ENCODE data around the gene IZUMO1R. TPM values are rescaled to one million over a fixed set of nuclear protein-coding genes. Genes with fewer than 3 reads are reported as not detected.

The IZUMO1R gene
- total RNA-seq, 6 donors from 2014 or later: not detected

DNA sequence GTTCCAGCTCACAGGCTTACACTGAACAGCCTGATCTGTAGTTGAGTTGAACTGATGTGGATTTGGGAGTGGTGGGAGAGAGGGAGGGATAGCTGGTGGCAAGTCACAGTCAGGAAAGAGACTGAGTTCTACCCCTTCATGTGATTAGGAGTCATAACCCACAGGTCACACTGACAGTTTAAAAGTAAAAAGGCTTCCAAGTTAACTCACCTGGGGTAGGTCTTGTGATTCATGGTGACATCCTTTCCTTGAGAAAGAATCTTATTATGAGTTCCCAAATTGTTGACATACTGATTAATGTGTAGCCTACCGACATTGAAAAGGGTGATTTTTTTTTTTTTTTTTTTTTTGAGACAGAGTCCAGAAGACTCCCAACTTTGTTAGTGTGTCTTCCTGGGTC lies 5.4 kb downstream of the IZUMO1R start:
- ATAC-seq (ENCODE audit: low FRiP score in 2 of 2) (no peak), DNase-seq (no peak)
- Histone ChIP-seq H3K27ac (no peak overlapping the region), H3K9me3 (no peaks in the 10 kb centered on the region), H3K36me3 (no peaks in the 10 kb centered on the region), H3K27me3 (no peaks in the 10 kb centered on the region), H3K4me3 (no peak overlapping the region), H3K4me1 (no peaks in the 10 kb centered on the region)
- TF ChIP-seq POLR2A (IDR thresholded peaks at IDR 0.05) (no peak), POLR2AphosphoS5 (IDR thresholded peaks at IDR 0.05) (no peak), EP300 (IDR thresholded peaks at IDR 0.05) (no peak)
- TF ChIP-seq, protein P1, sequence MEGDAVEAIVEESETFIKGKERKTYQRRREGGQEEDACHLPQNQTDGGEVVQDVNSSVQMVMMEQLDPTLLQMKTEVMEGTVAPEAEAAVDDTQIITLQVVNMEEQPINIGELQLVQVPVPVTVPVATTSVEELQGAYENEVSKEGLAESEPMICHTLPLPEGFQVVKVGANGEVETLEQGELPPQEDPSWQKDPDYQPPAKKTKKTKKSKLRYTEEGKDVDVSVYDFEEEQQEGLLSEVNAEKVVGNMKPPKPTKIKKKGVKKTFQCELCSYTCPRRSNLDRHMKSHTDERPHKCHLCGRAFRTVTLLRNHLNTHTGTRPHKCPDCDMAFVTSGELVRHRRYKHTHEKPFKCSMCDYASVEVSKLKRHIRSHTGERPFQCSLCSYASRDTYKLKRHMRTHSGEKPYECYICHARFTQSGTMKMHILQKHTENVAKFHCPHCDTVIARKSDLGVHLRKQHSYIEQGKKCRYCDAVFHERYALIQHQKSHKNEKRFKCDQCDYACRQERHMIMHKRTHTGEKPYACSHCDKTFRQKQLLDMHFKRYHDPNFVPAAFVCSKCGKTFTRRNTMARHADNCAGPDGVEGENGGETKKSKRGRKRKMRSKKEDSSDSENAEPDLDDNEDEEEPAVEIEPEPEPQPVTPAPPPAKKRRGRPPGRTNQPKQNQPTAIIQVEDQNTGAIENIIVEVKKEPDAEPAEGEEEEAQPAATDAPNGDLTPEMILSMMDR (IDR thresholded peaks at IDR 0.05): no peak
- WGBS, 2 donors: 38 to 54% methylated on average over 1 of the region's 1 CpG

DNA sequence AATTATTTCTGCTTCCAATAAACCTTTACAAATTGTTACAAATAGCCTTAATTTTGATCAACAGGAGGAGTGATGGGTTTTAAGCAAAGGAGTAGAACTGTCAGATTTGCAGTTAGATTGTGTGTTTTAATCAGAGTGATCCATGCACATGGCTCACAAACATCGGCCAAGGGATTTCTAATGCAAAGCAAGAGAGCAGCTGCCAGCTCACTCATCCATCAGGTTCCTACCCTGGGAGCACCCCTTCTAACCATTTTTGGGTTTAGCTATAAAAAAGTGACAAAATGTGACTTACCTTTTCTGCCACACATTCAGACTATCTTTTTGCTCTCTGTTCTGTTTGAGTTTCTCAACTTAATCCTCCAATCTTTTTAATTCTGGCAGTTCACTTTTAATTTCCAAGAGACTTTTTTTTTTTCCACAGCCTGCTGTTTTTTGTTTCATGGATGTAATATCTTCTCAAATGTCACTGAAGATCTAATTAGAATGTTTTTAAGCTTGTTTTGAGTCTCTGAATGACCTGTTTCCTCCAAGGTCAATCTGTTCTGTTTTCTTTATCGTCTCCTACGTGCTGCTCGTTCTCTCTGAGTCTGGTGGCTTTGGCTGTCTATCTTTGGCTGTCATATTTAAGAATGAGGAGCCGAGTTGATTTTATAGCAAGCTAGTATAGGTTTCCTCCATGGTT lies 6.0 kb downstream of the IZUMO1R start:
- WGBS, 2 donors: 66 to 76% methylated on average over 5 of the region's 5 CpGs
- no peaks in the 10 kb centered on the region for H3K27me3 ChIP-seq
- DNase-seq (no peak), ATAC-seq (ENCODE audit: low FRiP score in 2 of 2) (no peak)
- no peak overlapping the region for H3K27ac ChIP-seq
- TF ChIP-seq EP300 (IDR thresholded peaks at IDR 0.05) (no peak), POLR2A (IDR thresholded peaks at IDR 0.05) (no peak), POLR2AphosphoS5 (IDR thresholded peaks at IDR 0.05) (no peak)
- TF ChIP-seq, protein P1 (IDR thresholded peaks at IDR 0.05): no peak
- H3K4me1 ChIP-seq: no peaks in the 10 kb centered on the region
- no peaks in the 10 kb centered on the region for H3K9me3 ChIP-seq
- H3K4me3 ChIP-seq: no peak overlapping the region
- H3K36me3 ChIP-seq: no peaks in the 10 kb centered on the region

DNA sequence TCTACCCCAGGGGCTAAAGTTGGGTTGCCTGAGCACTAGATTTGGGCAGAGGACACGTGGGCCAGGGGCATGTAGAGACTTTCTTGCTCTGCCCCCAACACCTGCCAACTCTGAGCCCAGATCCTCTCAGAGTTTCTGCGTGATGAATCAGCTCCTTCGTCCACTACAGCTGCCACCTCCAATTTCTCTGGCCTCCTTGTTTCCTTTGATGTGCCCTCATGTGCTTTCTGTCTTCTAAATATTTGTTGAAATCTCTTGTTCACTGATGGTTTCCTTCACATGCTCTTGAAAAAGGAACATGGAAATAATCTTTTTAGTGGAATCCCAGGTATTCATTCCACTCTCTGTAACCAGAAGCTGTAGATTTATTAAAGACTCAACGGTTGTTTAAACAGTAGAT lies 8.0 kb downstream of the IZUMO1R start:
- ATAC-seq (ENCODE audit: low FRiP score in 2 of 2): no peak
- DNase-seq: no peak

GRCh38 chr11:94314064-94314463 lies 9.7 kb downstream of the IZUMO1R start:
- H3K9me3 ChIP-seq: no peaks in the 10 kb centered on the region
- TF ChIP-seq POLR2A (IDR thresholded peaks at IDR 0.05): no peak
- no peak for TF ChIP-seq POLR2AphosphoS5 (IDR thresholded peaks at IDR 0.05)
- TF ChIP-seq, protein P1 (IDR thresholded peaks at IDR 0.05): no peak
- no peak for TF ChIP-seq EP300 (IDR thresholded peaks at IDR 0.05)
- H3K27ac ChIP-seq: no peak overlapping the region
- no peaks in the 10 kb centered on the region for H3K27me3 ChIP-seq
- ATAC-seq (ENCODE audit: low FRiP score in 2 of 2) (no peak), DNase-seq (no peak)
- WGBS, 2 donors: 61 to 66% methylated on average over 4 of the region's 4 CpGs
- H3K4me3 ChIP-seq: no peak overlapping the region
- no peaks in the 10 kb centered on the region for H3K4me1 ChIP-seq
- H3K36me3 ChIP-seq: no peaks in the 10 kb centered on the region

More for the DNA sequence above, 8.0 kb downstream of the IZUMO1R start:
- Histone ChIP-seq H3K9me3 (no peaks in the 10 kb centered on the region), H3K27me3 (no peaks in the 10 kb centered on the region), H3K4me3 (no peak overlapping the region), H3K27ac (no peak overlapping the region), H3K4me1 (no peaks in the 10 kb centered on the region), H3K36me3 (no peaks in the 10 kb centered on the region)
- TF ChIP-seq EP300 (IDR thresholded peaks at IDR 0.05): no peak
- WGBS, 2 donors: 65 to 67% methylated on average over 4 of the region's 4 CpGs

- Histone ChIP-seq H3K9me3 (no peaks in the 10 kb centered on the region), H3K4me3 (no peak overlapping the region), H3K36me3 (no peaks in the 10 kb centered on the region), H3K27ac (no peak overlapping the region), H3K27me3 (no peaks in the 10 kb centered on the region), H3K4me1 (no peaks in the 10 kb centered on the region)
- 12 to 24% methylated on average over 3 of the region's 3 CpGs for WGBS, 2 donors
- TF ChIP-seq, protein P1 (IDR thresholded peaks at IDR 0.05): no peak
- TF ChIP-seq POLR2AphosphoS5 (IDR thresholded peaks at IDR 0.05) (no peak), POLR2A (IDR thresholded peaks at IDR 0.05) (no peak), EP300 (IDR thresholded peaks at IDR 0.05) (no peak)
- DNase-seq (no peak), ATAC-seq (ENCODE audit: low FRiP score in 2 of 2) (peak in 1 of 2 donors; percentile 58)
Observed at GRCh38 chr11:94315664-94316063, 11.3 kb downstream of the IZUMO1R start.

Measured in upper lobe of left lung (tissue), 6 donors.